Measurements from ENCODE around the gene NPAS3. TPM values are rescaled to one million over a fixed set of nuclear protein-coding genes. Genes with fewer than 3 reads are reported as not detected.

Gene NPAS3
- total and polyA plus RNA-seq, 2 of the 13 experiments (the other 11 are each of a cell fraction or from before 2014, with no cell fraction given), result not detected

DNA sequence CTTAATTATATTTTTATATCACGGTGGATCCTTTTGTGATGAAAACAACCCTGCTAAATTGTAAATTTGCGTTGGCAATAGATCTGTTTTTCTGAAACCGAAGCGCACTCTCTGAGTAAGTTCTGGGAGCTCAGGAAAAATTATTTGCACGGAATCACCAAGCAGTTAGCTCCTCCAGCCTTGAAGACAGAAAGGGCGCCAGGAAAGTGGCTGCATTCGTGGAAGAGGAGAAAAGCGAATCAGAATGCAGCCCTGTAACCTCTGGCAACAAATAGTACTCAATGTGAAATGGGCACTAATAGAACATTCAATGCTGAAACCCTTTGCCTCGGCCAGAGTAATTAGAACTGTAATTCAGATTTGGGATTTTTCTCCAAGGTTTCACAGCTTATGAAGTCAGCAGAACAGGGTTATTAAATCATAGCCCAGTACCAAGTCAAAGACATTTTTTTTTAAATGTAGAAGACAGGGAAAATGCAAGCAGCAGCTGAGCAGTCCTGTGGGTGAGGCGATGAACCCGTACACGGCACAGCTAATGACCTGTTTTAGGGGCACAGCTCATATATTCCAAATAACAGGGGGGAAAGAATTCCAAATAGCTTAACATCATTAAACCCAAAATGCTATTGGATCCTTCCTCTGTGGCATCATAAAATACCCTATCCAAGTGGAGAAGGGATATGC lies 760.8 kb downstream of the NPAS3 start (continued):
- TF ChIP-seq, protein P1, sequence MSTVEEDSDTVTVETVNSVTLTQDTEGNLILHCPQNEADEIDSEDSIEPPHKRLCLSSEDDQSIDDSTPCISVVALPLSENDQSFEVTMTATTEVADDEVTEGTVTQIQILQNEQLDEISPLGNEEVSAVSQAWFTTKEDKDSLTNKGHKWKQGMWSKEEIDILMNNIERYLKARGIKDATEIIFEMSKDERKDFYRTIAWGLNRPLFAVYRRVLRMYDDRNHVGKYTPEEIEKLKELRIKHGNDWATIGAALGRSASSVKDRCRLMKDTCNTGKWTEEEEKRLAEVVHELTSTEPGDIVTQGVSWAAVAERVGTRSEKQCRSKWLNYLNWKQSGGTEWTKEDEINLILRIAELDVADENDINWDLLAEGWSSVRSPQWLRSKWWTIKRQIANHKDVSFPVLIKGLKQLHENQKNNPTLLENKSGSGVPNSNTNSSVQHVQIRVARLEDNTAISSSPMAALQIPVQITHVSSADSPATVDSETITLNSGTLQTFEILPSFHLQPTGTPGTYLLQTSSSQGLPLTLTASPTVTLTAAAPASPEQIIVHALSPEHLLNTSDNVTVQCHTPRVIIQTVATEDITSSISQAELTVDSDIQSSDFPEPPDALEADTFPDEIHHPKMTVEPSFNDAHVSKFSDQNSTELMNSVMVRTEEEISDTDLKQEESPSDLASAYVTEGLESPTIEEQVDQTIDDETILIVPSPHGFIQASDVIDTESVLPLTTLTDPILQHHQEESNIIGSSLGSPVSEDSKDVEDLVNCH (CRISPR knock-in tag; IDR thresholded peaks at IDR 0.05), result no peak

DNA sequence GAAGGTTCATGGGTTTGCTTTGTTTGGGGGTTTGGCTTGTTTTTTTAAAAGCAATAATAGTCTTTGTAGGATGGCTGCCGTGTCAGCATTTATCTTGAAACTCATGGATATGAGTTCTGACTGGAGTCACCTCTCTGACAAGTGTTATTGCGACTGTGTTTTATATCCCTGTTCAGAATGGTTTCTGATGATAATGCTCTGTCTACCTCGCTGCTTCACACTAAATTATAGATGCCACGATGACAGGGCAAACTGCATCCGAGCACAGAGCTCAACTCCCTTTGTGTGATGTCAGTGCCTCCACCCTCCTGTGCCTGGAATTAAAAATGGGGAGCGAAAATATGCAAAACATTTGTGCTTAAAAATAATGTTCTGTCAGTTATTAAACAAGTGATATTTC lies 761.4 kb downstream of the NPAS3 start:
- Histone ChIP-seq H3K4me3 (replicated peaks in 1 of 3; ENCODE audit: insufficient read depth in 1 of 3, low read depth in 2 of 3, low read length in 3 of 3) (no peak overlapping the region), H2AFZ (ENCODE audit: low read length) (no peak overlapping the region), H3K27me3 (ENCODE audit: control insufficient read depth in 1 of 2, insufficient read depth in 2 of 2, low read length in 2 of 2) (no peaks in the 10 kb centered on the region; a peak in 1 of 5 replicates), H4K20me1 (ENCODE audit: insufficient read depth, low read length) (no peaks in the 10 kb centered on the region), H3K79me2 (ENCODE audit: insufficient read depth, low read length) (no peaks in the 10 kb centered on the region), H3K9me3 (ENCODE audit: low read length) (no peaks in the 10 kb centered on the region), H3K27ac (ENCODE audit: extremely low read length, insufficient read depth, low read length) (no peak overlapping the region), H3K4me2 (ENCODE audit: low read depth, low read length) (no peak overlapping the region), H3K36me3 (replicated peaks in 1 of 2; ENCODE audit: control insufficient read depth in 1 of 2, insufficient read depth in 2 of 2, low read length in 2 of 2) (no peaks in the 10 kb centered on the region), H3K9ac (ENCODE audit: insufficient read depth, low read depth, low read length) (no peak overlapping the region), H3K4me1 (ENCODE audit: insufficient read depth, low read length) (no peaks in the 10 kb centered on the region)
- DNase-seq (ENCODE audit: low spot score) (no peak), FAIRE-seq (no peak), ATAC-seq (no peak)
- TF ChIP-seq, protein P2, sequence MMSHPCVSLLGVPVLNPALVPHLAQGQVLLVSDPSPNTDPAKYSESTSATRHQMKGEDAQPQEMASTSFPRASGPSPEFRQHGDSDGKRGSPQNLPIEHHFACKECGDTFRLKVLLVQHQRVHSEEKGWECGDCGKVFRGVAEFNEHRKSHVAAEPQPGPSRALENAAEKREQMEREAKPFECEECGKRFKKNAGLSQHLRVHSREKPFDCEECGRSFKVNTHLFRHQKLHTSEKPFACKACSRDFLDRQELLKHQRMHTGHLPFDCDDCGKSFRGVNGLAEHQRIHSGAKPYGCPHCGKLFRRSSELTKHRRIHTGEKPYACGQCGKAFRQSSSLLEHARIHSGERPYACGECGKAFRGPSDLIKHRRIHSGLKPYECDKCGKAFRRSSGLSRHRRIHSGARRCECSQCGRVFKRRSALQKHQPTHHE (CRISPR knock-in tag; IDR thresholded peaks at IDR 0.05; ENCODE audit: borderline replicate concordance), result no peak
- TF ChIP-seq POLR2AphosphoS2 (IDR thresholded peaks at IDR 0.05; ENCODE audit: low read depth, low read length) (no peak), TBX2 (CRISPR knock-in tag; IDR thresholded peaks at IDR 0.05; ENCODE audit: borderline replicate concordance) (no peak), MAFF (IDR thresholded peaks at IDR 0.05; ENCODE audit: low read depth, low read length) (peak; percentile 70), ZNF790 (CRISPR knock-in tag; IDR thresholded peaks at IDR 0.05; ENCODE audit: borderline replicate concordance) (no peak), ZNF292 (CRISPR knock-in tag; IDR thresholded peaks at IDR 0.05; ENCODE audit: borderline replicate concordance, low read depth) (no peak), ZNF274 (CRISPR knock-in tag; IDR thresholded peaks at IDR 0.05) (no peak), MAFK (conservative IDR thresholded peaks at IDR 0.05 in 1 of 2, IDR thresholded peaks at IDR 0.05 in 1 of 2; ENCODE audit: low read length in 2 of 2) (peak; percentile 78 to 86), PAX8 (CRISPR knock-in tag; IDR thresholded peaks at IDR 0.05; ENCODE audit: borderline replicate concordance) (no peak), CREB1 (IDR thresholded peaks at IDR 0.05) (0 out of 2 replicates have a peak, but pooled peaks have one; percentile 11), CREB1 (CRISPR knock-in tag; IDR thresholded peaks at IDR 0.05) (no peak)
- TF ChIP-seq, protein P3, sequence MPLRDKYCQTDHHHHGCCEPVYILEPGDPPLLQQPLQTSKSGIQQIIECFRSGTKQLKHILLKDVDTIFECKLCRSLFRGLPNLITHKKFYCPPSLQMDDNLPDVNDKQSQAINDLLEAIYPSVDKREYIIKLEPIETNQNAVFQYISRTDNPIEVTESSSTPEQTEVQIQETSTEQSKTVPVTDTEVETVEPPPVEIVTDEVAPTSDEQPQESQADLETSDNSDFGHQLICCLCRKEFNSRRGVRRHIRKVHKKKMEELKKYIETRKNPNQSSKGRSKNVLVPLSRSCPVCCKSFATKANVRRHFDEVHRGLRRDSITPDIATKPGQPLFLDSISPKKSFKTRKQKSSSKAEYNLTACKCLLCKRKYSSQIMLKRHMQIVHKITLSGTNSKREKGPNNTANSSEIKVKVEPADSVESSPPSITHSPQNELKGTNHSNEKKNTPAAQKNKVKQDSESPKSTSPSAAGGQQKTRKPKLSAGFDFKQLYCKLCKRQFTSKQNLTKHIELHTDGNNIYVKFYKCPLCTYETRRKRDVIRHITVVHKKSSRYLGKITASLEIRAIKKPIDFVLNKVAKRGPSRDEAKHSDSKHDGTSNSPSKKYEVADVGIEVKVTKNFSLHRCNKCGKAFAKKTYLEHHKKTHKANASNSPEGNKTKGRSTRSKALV (CRISPR knock-in tag; IDR thresholded peaks at IDR 0.05), result no peak
- TF ChIP-seq, protein P1 (CRISPR knock-in tag; IDR thresholded peaks at IDR 0.05), result no peak
- WGBS (ENCODE audit: low lambda C conversion rate), result 6% methylated on average over 6 of the region's 6 CpGs
- ChIA-PET POLR2A (no interaction called here), CTCF (ENCODE audit: low intra/inter-chr PET ratio, low total read pairs) (no interaction called here)
- no TSS peak for BruUV-seq (replicated peaks)
- in situ Hi-C loops (cut with HindIII; ENCODE audit: extremely low pct_ligation_motif_present, low pct_unique_long_range_greater_than_20kb) (no loop called here), intact Hi-C loops (cut with micrococcal nuclease; ENCODE audit: unreplicated experiment) (no loop called here)

Data from HepG2 (cell line).